Measurements from ENCODE around the gene MRTFA. TPM values are rescaled to one million over a fixed set of nuclear protein-coding genes. Genes with fewer than 3 reads are reported as not detected.

The MRTFA gene
- total and polyA plus RNA-seq, 9 of the 15 experiments (the other 6 are each of a cell fraction or from before 2014, with no cell fraction given): 0.84 to 21.1 (median 3.7) TPM

GRCh38 chr22:40511604-40512003 lies 124.9 kb downstream of the MRTFA start:
- H3K9me3 ChIP-seq (replicated peaks; ENCODE audit: control insufficient read depth, insufficient read depth, low read depth, low read length): no peaks in the 10 kb centered on the region

GRCh38 chr22:40510631-40511364 lies 125.7 kb downstream of the MRTFA start:
- H3K79me2 ChIP-seq (ENCODE audit: control insufficient read depth, insufficient read depth, low read length): no peaks in the 10 kb centered on the region
- no peaks in the 10 kb centered on the region for H3K9me3 ChIP-seq (replicated peaks; ENCODE audit: control insufficient read depth, insufficient read depth, low read depth, low read length)
- no peak overlapping the region for H2AFZ ChIP-seq (ENCODE audit: low read depth, low read length)
- BruUV-seq (replicated peaks): no TSS peak
- H3K4me3 ChIP-seq: no peak overlapping the region
- DNase-seq (ENCODE audit: extremely low read depth in 1 of 4, low spot score in 3 of 4) (no peak), FAIRE-seq (no peak), ATAC-seq (no peak)
- H4K20me1 ChIP-seq (replicated peaks; ENCODE audit: control insufficient read depth, insufficient read depth, low read length): no peaks in the 10 kb centered on the region
- no peaks in the 10 kb centered on the region for H3K27me3 ChIP-seq (ENCODE audit: control insufficient read depth in 2 of 2, insufficient read depth in 2 of 2, low read length in 2 of 2)
- H3K9ac ChIP-seq (ENCODE audit: insufficient read depth in 1 of 2, low read depth in 2 of 2, low read length in 2 of 2): no peak overlapping the region
- H3K36me3 ChIP-seq (ENCODE audit: control insufficient read depth, insufficient read depth, low read length): no peaks in the 10 kb centered on the region
- no peaks in the 10 kb centered on the region for H3K9me1 ChIP-seq (ENCODE audit: control insufficient read depth, insufficient read depth, low read length)
- intact Hi-C loops (cut with micrococcal nuclease): no loop called here
- 46% methylated on average over 4 of the region's 4 CpGs for WGBS (ENCODE audit: insufficient coverage, low coverage, missing lambda C conversion rate)
- no peak overlapping the region for H3K4me2 ChIP-seq (ENCODE audit: insufficient read depth, low read length)
- ChIA-PET CTCF (ENCODE audit: low intra/inter-chr PET ratio) (no interaction called here), POLR2A (no interaction called here)
- no peak overlapping the region for H3K27ac ChIP-seq (ENCODE audit: extremely low read depth, low read depth, low read length)
- in situ Hi-C loops (cut with MboI): no loop called here
- H3K4me1 ChIP-seq (replicated peaks in 1 of 2; ENCODE audit: control insufficient read depth in 2 of 2, insufficient read depth in 2 of 2, low read length in 2 of 2): no peaks in the 10 kb centered on the region; a peak in 1 of 5 replicates
- TF ChIP-seq BACH1 (tag; IDR thresholded peaks at IDR 0.05) (no peak), CBX8 (IDR thresholded peaks at IDR 0.05; ENCODE audit: borderline replicate concordance, extremely low read depth, low read depth, low read length, poor library complexity, severe bottlenecking) (no peak), IRF2 (CRISPR knock-in tag; IDR thresholded peaks at IDR 0.05) (no peak), YBX1 (IDR thresholded peaks at IDR 0.05) (no peak), MAFG (tag; conservative IDR thresholded peaks at IDR 0.05) (peak; percentile 29; the same call in 1 of the 2 replicates), C11orf30 (IDR thresholded peaks at IDR 0.05; ENCODE audit: low read depth) (peak; percentile 71; the same call in 1 of the 2 replicates), ZNF707 (CRISPR knock-in tag; conservative IDR thresholded peaks at IDR 0.05) (no peak), MTF1 (CRISPR knock-in tag; IDR thresholded peaks at IDR 0.05; ENCODE audit: borderline replicate concordance) (no peak), BHLHE40 (IDR thresholded peaks at IDR 0.05; ENCODE audit: low read length) (no peak), ETV5 (CRISPR knock-in tag; IDR thresholded peaks at IDR 0.05; ENCODE audit: low read depth) (no peak), KDM2B (CRISPR knock-in tag; IDR thresholded peaks at IDR 0.05) (no peak), GATA2 (CRISPR knock-in tag; IDR thresholded peaks at IDR 0.05) (no peak), NUFIP1 (IDR thresholded peaks at IDR 0.05; ENCODE audit: partially characterized antibody) (no peak), HMG20A (CRISPR knock-in tag; conservative IDR thresholded peaks at IDR 0.05) (no peak), HDAC8 (tag; IDR thresholded peaks at IDR 0.05) (no peak)

More at GRCh38 chr22:40511604-40512003, 124.9 kb downstream of the MRTFA start:
- ATAC-seq: no peak
- Histone ChIP-seq H3K27me3 (ENCODE audit: control insufficient read depth in 2 of 2, insufficient read depth in 2 of 2, low read length in 2 of 2) (no peaks in the 10 kb centered on the region), H3K36me3 (ENCODE audit: control insufficient read depth, insufficient read depth, low read length) (no peaks in the 10 kb centered on the region), H4K20me1 (replicated peaks; ENCODE audit: control insufficient read depth, insufficient read depth, low read length) (no peaks in the 10 kb centered on the region), H3K9ac (ENCODE audit: insufficient read depth in 1 of 2, low read depth in 2 of 2, low read length in 2 of 2) (no peak overlapping the region), H3K4me1 (replicated peaks in 1 of 2; ENCODE audit: control insufficient read depth in 2 of 2, insufficient read depth in 2 of 2, low read length in 2 of 2) (no peaks in the 10 kb centered on the region; a peak in 1 of 5 replicates), H2AFZ (ENCODE audit: low read depth, low read length) (no peak overlapping the region), H3K4me3 (no peak overlapping the region), H3K4me2 (ENCODE audit: insufficient read depth, low read length) (no peak overlapping the region), H3K79me2 (ENCODE audit: control insufficient read depth, insufficient read depth, low read length) (no peaks in the 10 kb centered on the region), H3K27ac (ENCODE audit: extremely low read depth, low read depth, low read length) (no peak overlapping the region), H3K9me1 (ENCODE audit: control insufficient read depth, insufficient read depth, low read length) (no peaks in the 10 kb centered on the region)
- no peak for DNase-seq (ENCODE audit: extremely low read depth in 1 of 4, low spot score in 3 of 4)
- ChIA-PET CTCF (ENCODE audit: low intra/inter-chr PET ratio) (no interaction called here), POLR2A (interaction anchor here (2.1 kb wide), 1 partner anchor 13 kb away, joined by 6 read pairs; no protein-coding TSS in a partner anchor)
- no peak for FAIRE-seq
- in situ Hi-C loops (cut with MboI) (no loop called here), intact Hi-C loops (cut with micrococcal nuclease) (no loop called here)
- TF ChIP-seq MAFF (IDR thresholded peaks at IDR 0.05; ENCODE audit: low read length) (no peak), NCOA2 (IDR thresholded peaks at IDR 0.05; ENCODE audit: partially characterized antibody in 2 of 2) (no peak), SIN3B (IDR thresholded peaks at IDR 0.05; ENCODE audit: low read depth) (no peak), EZH2 (IDR thresholded peaks at IDR 0.05; ENCODE audit: borderline replicate concordance, low read depth, low read length) (no peak)
- no TSS peak for BruUV-seq (replicated peaks)
